ENCODE results near the gene PRR15. TPM values are rescaled to one million over a fixed set of nuclear protein-coding genes. Genes with fewer than 3 reads are reported as not detected.

The PRR15 gene, protein sequence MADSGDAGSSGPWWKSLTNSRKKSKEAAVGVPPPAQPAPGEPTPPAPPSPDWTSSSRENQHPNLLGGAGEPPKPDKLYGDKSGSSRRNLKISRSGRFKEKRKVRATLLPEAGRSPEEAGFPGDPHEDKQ
- total RNA-seq (2022; extraction: Qiagen RNA extraction): 4.0 to 5.6 TPM (median 4.9 TPM) in 5 replicates

DNA sequence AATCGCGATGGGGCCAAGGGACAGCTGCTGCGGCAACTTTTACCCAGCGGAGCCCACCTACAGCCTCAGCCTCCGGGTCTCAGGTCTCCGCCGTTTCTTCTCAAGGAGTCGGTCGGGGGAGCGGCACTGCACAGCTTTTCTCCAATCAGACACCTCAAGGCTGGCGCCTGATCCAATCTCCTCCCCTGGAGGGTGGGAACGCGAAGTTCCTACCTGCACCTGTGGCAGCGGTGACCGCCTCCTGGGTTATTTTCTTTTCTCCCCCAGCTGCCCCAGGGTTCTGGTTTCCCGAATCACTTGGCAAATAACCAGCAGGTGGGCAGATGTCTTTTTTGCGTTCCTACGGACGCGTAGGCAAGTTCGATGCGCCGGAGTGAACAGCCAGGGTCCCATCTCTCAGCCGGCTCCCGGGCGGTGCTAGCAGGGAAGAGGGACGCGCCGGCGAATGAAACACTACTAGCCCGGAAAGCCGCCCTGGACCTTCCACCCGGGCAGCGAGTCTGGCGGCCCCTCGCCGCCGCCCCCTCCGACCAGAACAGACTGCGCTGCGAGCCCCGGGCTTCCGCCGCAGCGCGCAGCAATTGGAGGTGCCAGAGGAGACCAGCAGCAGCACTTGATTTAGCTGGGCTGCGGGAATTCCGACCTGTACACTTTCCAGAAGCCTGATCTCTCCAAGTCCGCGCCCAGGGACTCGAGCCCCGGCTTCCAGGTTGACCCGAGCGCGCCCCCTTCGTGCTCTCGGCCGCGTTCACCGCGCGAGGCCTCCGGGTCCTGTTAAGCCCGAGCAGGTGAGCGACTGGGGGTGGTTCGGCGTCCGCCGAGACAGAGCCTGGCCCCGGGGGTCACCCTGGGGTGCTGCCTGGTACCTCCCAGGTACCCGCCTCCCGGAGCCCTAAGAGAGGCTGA, at the start of gene PRR15:
Gene PRR15 (plus strand): TSS at position 246 of the 906 bp plus-strand sequence. CDS start 2,495 bp downstream, outside the sequence.

Other genes with a start within 250 kb of the PRR15 start
- 0.43 to 0.59 TPM (median 0.51 TPM) in 5 replicates for gene WIPF3, start 242.7 kb downstream of the PRR15 start, total RNA-seq (2022; extraction: Qiagen RNA extraction)